HepG2 (cell line): ENCODE measurements around the gene PALM3. TPM values are rescaled to one million over a fixed set of nuclear protein-coding genes. Genes with fewer than 3 reads are reported as not detected.

Experiments
- ADNP ChIP-seq: sonication (generic); formaldehyde crosslinking; IDR thresholded peaks from 2 replicates; pipeline ENCODE4 v1.4.0; 2020; ENCODE audit warnings: missing genetic modification reagents
- ARID2 ChIP-seq: sonication (generic); formaldehyde crosslinking; IDR thresholded peaks from 2 replicates; pipeline ENCODE4 v1.8.1; 2022; ENCODE audit warnings: mild to moderate bottlenecking, missing genetic modification reagents, borderline replicate concordance
- BORCS8-MEF2B ChIP-seq: sonication (generic); formaldehyde crosslinking; IDR thresholded peaks from 2 replicates; pipeline ENCODE4 v1.8.0; 2022; ENCODE audit warnings: mild to moderate bottlenecking, missing genetic modification reagents
- CBX5 ChIP-seq: sonication (generic); formaldehyde crosslinking; IDR thresholded peaks from 2 replicates; pipeline ENCODE4 v1.4.0; 2020; ENCODE audit warnings: missing genetic modification reagents, borderline replicate concordance
- HOXA9 ChIP-seq: sonication (generic); formaldehyde crosslinking; IDR thresholded peaks from 2 replicates; pipeline ENCODE4 v1.8.1; 2022; ENCODE audit warnings: missing genetic modification reagents, mild to moderate bottlenecking, moderate library complexity, borderline replicate concordance
- KLF15 ChIP-seq: sonication (generic); formaldehyde crosslinking; IDR thresholded peaks from 2 replicates; pipeline ENCODE4 v1.8.1; 2023; ENCODE audit warnings: borderline replicate concordance, mild to moderate bottlenecking, inconsistent platforms, missing genetic modification reagents, mixed read lengths
- SAP130 ChIP-seq: IDR thresholded peaks from 2 replicates; pipeline ENCODE4 v1.6.1; 2016; ENCODE audit warnings: low read depth
- SMYD3 ChIP-seq: sonication (generic); formaldehyde crosslinking; IDR thresholded peaks from 2 replicates; pipeline ENCODE4 v1.8.1; 2023; ENCODE audit warnings: mild to moderate bottlenecking, missing genetic modification reagents
- ZNF160 ChIP-seq: sonication (generic); formaldehyde crosslinking; IDR thresholded peaks from 2 replicates; pipeline ENCODE4 v1.8.0; 2022; ENCODE audit warnings: mild to moderate bottlenecking, inconsistent platforms, missing genetic modification reagents
- ZNF260 ChIP-seq: sonication (generic); formaldehyde crosslinking; IDR thresholded peaks from 2 replicates; pipeline ENCODE4 v1.4.0; 2020; ENCODE audit warnings: missing genetic modification reagents, low read depth, mild to moderate bottlenecking, borderline replicate concordance
- ZNF441 ChIP-seq: sonication (generic); formaldehyde crosslinking; IDR thresholded peaks from 2 replicates; pipeline ENCODE4 v1.7.0; 2021; ENCODE audit warnings: missing genetic modification reagents, borderline replicate concordance
- ZNF558 ChIP-seq: sonication (generic); formaldehyde crosslinking; IDR thresholded peaks from 2 replicates; pipeline ENCODE4 v1.9.0; 2022; ENCODE audit warnings: mild to moderate bottlenecking, missing genetic modification reagents, borderline replicate concordance
- ZNF737 ChIP-seq: sonication (generic); formaldehyde crosslinking; IDR thresholded peaks from 2 replicates; pipeline ENCODE4 v1.5.0; 2020; ENCODE audit warnings: missing genetic modification reagents, mild to moderate bottlenecking, borderline replicate concordance
- ZNF790 ChIP-seq: sonication (generic); formaldehyde crosslinking; IDR thresholded peaks from 2 replicates; pipeline ENCODE4 v1.8.0; 2022; ENCODE audit warnings: missing genetic modification reagents, mild to moderate bottlenecking, borderline replicate concordance
- polyA plus RNA-seq, 8 experiments: library from polyadenylated mRNA; depleted of rRNA in 3 of 8; stranded (reverse) in 7 of 8; unstranded in 1 of 8; fragments of >200 nt; fragmentation: Illumina TruSeq in 4 of 8; extraction: Trizol in 4 of 8; gene quantifications; 2 replicates each; pipeline versions ENCODE4 v1.2.1 to v1.2.3, GENCODE V29; 2011 to 2016; ENCODE audit warnings: low read depth in 4 of 8, missing spikeins in 1 of 8, mixed read lengths in 1 of 8; ENCODE audit not compliant: insufficient read depth in 1 of 8
- total RNA-seq, 5 experiments: library from RNA; depleted of rRNA; stranded (reverse); fragments of >200 nt; fragmentation: Illumina TruSeq; extraction: Trizol; gene quantifications; 2 replicates each; pipeline ENCODE4 v1.2.3, GENCODE V29; 2016; ENCODE audit warnings: low read depth in 1 of 5
- TF ChIP-seq, protein P1 (sequence below): sonication (generic); formaldehyde crosslinking; IDR thresholded peaks from 2 replicates; pipeline ENCODE4 v1.5.1; 2020; ENCODE audit warnings: mild to moderate bottlenecking, missing genetic modification reagents, borderline replicate concordance
- TF ChIP-seq, protein P2 (sequence below): sonication (generic); formaldehyde crosslinking; IDR thresholded peaks from 2 replicates; pipeline ENCODE4 v1.5.1; 2020; ENCODE audit warnings: missing genetic modification reagents, mild to moderate bottlenecking, borderline replicate concordance
- TF ChIP-seq, protein P3 (sequence below): sonication (generic); formaldehyde crosslinking; IDR thresholded peaks from 2 replicates; pipeline ENCODE4 v1.5.1; 2020; ENCODE audit warnings: missing genetic modification reagents, mild to moderate bottlenecking, borderline replicate concordance
- TF ChIP-seq, protein P4 (sequence below): sonication (generic); formaldehyde crosslinking; IDR thresholded peaks from 2 replicates; pipeline ENCODE4 v1.8.1; 2022; ENCODE audit warnings: mild to moderate bottlenecking, missing genetic modification reagents
- TF ChIP-seq, protein P5 (sequence below): IDR thresholded peaks from 2 replicates; pipeline ENCODE4 v1.6.1; 2018; ENCODE audit warnings: missing genetic modification reagents

Gene PALM3
- total and polyA plus RNA-seq, 2 of the 13 experiments (the other 11 are each of a cell fraction or from before 2014, with no cell fraction given), result 0.79 to 2.4 TPM

DNA sequence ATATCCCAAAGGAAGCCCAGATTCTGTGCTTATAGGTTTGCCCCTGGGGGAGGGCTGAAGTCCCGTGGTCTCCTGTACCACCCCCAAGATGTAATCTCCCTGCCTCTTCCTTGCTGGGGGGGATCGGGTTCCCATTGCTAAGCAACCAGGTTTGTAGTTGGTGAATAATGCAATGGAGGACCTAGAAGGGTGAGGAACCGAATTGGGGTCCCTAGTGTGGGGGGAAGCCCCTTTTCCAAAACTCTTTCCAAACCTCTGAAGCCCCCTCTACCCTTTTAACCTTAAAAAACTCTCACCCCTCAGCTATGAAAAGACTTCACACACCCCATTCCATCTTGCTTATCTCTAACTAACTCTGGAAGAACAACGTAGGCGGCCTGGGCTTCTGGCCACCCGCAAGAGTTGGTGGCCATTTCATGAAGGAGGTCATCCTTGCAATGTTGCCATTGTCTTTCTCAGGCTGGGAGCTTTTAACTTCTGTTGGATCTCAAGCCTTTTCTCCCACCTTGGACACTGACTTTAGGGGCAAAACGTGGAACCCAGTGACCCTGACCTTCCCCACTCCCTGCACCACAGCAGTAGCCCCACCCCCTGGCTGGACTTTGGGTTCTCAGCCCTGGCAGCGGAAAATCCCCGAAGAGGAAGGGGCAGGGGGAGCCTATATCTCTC lies 661 bp downstream of the PALM3 start (continued):
- TF ChIP-seq, protein P1, sequence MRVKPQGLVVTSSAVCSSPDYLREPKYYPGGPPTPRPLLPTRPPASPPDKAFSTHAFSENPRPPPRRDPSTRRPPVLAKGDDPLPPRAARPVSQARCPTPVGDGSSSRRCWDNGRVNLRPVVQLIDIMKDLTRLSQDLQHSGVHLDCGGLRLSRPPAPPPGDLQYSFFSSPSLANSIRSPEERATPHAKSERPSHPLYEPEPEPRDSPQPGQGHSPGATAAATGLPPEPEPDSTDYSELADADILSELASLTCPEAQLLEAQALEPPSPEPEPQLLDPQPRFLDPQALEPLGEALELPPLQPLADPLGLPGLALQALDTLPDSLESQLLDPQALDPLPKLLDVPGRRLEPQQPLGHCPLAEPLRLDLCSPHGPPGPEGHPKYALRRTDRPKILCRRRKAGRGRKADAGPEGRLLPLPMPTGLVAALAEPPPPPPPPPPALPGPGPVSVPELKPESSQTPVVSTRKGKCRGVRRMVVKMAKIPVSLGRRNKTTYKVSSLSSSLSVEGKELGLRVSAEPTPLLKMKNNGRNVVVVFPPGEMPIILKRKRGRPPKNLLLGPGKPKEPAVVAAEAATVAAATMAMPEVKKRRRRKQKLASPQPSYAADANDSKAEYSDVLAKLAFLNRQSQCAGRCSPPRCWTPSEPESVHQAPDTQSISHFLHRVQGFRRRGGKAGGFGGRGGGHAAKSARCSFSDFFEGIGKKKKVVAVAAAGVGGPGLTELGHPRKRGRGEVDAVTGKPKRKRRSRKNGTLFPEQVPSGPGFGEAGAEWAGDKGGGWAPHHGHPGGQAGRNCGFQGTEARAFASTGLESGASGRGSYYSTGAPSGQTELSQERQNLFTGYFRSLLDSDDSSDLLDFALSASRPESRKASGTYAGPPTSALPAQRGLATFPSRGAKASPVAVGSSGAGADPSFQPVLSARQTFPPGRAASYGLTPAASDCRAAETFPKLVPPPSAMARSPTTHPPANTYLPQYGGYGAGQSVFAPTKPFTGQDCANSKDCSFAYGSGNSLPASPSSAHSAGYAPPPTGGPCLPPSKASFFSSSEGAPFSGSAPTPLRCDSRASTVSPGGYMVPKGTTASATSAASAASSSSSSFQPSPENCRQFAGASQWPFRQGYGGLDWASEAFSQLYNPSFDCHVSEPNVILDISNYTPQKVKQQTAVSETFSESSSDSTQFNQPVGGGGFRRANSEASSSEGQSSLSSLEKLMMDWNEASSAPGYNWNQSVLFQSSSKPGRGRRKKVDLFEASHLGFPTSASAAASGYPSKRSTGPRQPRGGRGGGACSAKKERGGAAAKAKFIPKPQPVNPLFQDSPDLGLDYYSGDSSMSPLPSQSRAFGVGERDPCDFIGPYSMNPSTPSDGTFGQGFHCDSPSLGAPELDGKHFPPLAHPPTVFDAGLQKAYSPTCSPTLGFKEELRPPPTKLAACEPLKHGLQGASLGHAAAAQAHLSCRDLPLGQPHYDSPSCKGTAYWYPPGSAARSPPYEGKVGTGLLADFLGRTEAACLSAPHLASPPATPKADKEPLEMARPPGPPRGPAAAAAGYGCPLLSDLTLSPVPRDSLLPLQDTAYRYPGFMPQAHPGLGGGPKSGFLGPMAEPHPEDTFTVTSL (CRISPR knock-in tag), result no peak
- TF ChIP-seq, protein P2, sequence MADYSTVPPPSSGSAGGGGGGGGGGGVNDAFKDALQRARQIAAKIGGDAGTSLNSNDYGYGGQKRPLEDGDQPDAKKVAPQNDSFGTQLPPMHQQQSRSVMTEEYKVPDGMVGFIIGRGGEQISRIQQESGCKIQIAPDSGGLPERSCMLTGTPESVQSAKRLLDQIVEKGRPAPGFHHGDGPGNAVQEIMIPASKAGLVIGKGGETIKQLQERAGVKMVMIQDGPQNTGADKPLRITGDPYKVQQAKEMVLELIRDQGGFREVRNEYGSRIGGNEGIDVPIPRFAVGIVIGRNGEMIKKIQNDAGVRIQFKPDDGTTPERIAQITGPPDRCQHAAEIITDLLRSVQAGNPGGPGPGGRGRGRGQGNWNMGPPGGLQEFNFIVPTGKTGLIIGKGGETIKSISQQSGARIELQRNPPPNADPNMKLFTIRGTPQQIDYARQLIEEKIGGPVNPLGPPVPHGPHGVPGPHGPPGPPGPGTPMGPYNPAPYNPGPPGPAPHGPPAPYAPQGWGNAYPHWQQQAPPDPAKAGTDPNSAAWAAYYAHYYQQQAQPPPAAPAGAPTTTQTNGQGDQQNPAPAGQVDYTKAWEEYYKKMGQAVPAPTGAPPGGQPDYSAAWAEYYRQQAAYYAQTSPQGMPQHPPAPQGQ (CRISPR knock-in tag), result no peak
- TF ChIP-seq SMYD3 (CRISPR knock-in tag), result no peak
- TF ChIP-seq KLF15 (CRISPR knock-in tag), result no peak
- no peak for TF ChIP-seq BORCS8-MEF2B (CRISPR knock-in tag)
- TF ChIP-seq, protein P3, sequence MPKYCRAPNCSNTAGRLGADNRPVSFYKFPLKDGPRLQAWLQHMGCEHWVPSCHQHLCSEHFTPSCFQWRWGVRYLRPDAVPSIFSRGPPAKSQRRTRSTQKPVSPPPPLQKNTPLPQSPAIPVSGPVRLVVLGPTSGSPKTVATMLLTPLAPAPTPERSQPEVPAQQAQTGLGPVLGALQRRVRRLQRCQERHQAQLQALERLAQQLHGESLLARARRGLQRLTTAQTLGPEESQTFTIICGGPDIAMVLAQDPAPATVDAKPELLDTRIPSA, result no peak
- no peak for TF ChIP-seq ARID2 (CRISPR knock-in tag)
- TF ChIP-seq, protein P4, sequence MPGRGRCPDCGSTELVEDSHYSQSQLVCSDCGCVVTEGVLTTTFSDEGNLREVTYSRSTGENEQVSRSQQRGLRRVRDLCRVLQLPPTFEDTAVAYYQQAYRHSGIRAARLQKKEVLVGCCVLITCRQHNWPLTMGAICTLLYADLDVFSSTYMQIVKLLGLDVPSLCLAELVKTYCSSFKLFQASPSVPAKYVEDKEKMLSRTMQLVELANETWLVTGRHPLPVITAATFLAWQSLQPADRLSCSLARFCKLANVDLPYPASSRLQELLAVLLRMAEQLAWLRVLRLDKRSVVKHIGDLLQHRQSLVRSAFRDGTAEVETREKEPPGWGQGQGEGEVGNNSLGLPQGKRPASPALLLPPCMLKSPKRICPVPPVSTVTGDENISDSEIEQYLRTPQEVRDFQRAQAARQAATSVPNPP (CRISPR knock-in tag), result no peak
- no peak for TF ChIP-seq ADNP (CRISPR knock-in tag)
- no peak for TF ChIP-seq ZNF441 (CRISPR knock-in tag)
- TF ChIP-seq ZNF737 (CRISPR knock-in tag), result no peak
- TF ChIP-seq ZNF160, result no peak
- TF ChIP-seq ZNF558 (CRISPR knock-in tag), result no peak
- no peak for TF ChIP-seq ZNF260 (CRISPR knock-in tag)
- TF ChIP-seq, protein P5, sequence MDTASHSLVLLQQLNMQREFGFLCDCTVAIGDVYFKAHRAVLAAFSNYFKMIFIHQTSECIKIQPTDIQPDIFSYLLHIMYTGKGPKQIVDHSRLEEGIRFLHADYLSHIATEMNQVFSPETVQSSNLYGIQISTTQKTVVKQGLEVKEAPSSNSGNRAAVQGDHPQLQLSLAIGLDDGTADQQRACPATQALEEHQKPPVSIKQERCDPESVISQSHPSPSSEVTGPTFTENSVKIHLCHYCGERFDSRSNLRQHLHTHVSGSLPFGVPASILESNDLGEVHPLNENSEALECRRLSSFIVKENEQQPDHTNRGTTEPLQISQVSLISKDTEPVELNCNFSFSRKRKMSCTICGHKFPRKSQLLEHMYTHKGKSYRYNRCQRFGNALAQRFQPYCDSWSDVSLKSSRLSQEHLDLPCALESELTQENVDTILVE (CRISPR knock-in tag), result peak; percentile 28; the same call in 1 of the 2 replicates
- TF ChIP-seq ZNF790 (CRISPR knock-in tag), result no peak
- no peak for TF ChIP-seq HOXA9
- TF ChIP-seq CBX5, result 0 out of 2 replicates have a peak, but pooled peaks have one; percentile 48
- TF ChIP-seq SAP130 (CRISPR knock-in tag), result peak; percentile 38
